HUES64 (cell line): ENCODE data around the gene MYO3B.

ENCODE experiments used
- H3K27ac ChIP-seq: 2 replicates; pipeline ENCODE4 v1.7.0; 2013; ENCODE audit warnings: low read depth, low read length, inconsistent platforms
- H3K27me3 ChIP-seq: 2 replicates; pipeline ENCODE4 v1.6.1; 2013; ENCODE audit warnings: mild to moderate bottlenecking, low read length; ENCODE audit not compliant: insufficient read depth
- H3K36me3 ChIP-seq: 2 replicates; pipeline ENCODE4 v1.6.1; 2013; ENCODE audit warnings: mild to moderate bottlenecking, low read length; ENCODE audit not compliant: insufficient read depth
- H3K4me1 ChIP-seq: 2 replicates; pipeline ENCODE4 v1.6.1; 2013; ENCODE audit warnings: mild to moderate bottlenecking, low read length, moderate library complexity; ENCODE audit not compliant: insufficient read depth
- H3K4me3 ChIP-seq: 2 replicates; pipeline ENCODE4 v1.5.1; 2013; ENCODE audit warnings: mild to moderate bottlenecking, low read length, moderate library complexity
- H3K9ac ChIP-seq: 2 replicates; pipeline ENCODE4 v1.6.1; 2013; ENCODE audit warnings: mild to moderate bottlenecking, low read depth, low read length
- H3K9me3 ChIP-seq: 2 replicates; pipeline ENCODE4 v1.6.1; 2013; ENCODE audit warnings: low read depth, low read length; ENCODE audit not compliant: insufficient read depth
- WGBS: fragments of 150-250, 120-280 bp; methylation state at CpG from one replicate; pipeline ENCODE4 v1.1.7; 2013; ENCODE audit warnings: missing lambda C conversion rate; 5-methylcytosine and 5-hydroxymethylcytosine counted together

Gene MYO3B

DNA sequence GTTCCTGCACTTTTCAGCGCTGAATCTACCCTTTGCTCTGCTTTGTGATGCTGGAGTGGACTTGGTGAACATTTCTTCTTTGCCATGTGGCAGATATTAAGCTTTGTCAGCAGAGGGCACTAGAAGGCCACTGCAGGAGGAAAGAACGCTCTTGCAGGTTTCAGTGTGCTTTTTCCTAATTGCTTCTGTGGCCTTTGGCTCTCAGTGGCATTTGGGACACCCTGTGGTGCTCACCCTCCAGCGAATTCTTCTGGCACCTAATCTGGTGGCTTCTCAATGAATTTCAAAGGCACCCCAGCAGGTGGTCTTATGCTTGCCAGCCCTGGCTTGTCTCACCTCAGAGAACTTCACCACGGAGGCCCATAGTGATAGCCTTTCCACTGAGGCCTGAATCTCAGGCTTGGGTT is 146.7 kb downstream of the MYO3B start:
- no peak overlapping the region for H3K4me3 ChIP-seq
- H3K4me1 ChIP-seq: 0 out of 2 replicates have a peak, but pooled peaks cover 3% of the 10 kb centered on the region
- no peak overlapping the region for H3K27ac ChIP-seq
- 5% methylated on average over 4 of the region's 4 CpGs for WGBS
- H3K9ac ChIP-seq: no peak overlapping the region
- peaks cover 20% of the 10 kb centered on the region for H3K9me3 ChIP-seq
- no peaks in the 10 kb centered on the region for H3K27me3 ChIP-seq
- H3K36me3 ChIP-seq: no peaks in the 10 kb centered on the region; the same call in 1 of the 2 replicates

DNA sequence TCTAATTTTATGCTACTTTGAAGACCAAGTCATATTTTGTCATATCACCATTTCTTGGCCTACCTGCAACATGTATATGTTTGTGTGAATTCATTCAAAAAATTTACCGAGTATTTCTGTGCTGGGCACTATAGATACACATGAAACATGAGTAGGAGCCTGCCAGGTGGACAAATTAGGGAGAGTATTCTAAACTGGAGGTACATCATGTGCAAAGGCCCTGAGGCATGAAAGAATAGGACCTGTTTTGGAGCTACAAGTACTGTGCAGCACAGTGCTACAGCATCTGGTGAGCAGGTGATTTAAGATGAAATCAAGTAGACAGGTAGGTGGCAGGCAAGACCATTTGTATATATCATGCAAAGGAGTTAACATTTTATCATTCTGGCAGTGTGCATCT is 152.9 kb downstream of the MYO3B start:
- no peak overlapping the region for H3K4me3 ChIP-seq
- 97% methylated on average over 1 of the region's 1 CpG for WGBS
- no peaks in the 10 kb centered on the region for H3K36me3 ChIP-seq
- H3K4me1 ChIP-seq: no peaks in the 10 kb centered on the region
- no peak overlapping the region for H3K27ac ChIP-seq
- peaks cover 7% of the 10 kb centered on the region for H3K9me3 ChIP-seq
- no peak overlapping the region for H3K9ac ChIP-seq
- H3K27me3 ChIP-seq: no peaks in the 10 kb centered on the region

DNA sequence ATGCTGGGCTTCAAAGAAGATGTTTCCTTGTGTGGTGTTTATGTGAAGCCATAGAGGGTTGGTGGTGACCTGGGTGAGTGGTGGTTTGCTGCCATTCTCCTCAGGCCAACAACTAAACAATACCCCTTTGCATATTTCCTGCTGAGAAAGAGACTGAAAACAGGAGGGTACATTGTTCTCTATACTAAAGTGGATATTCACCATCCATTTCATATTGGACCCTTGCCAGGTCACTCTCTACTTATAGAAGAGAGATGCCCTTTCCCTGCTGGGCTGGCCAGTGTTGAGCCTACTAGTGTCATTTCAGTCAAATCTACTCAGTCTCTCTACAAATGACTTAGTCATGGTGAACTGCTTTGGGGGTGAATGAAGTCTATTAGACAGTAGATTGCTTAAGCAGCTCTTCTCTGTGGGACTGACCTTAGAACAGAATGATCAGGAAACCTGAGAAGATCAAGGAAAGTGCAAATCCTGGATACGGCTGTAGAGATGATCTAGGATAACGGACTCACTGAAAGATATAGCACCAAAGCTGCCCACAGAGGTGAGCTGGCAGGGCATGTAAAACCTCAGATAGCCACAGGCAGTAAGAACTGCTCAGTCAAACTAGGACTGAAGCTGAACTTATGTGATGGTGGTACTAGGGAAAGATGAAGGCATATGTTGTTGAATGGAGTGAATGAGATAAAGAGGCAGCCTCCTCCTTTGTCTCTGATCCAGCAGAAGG is 154.9 kb downstream of the MYO3B start:
- Histone ChIP-seq H3K9ac (no peak overlapping the region), H3K4me3 (no peak overlapping the region), H3K4me1 (no peaks in the 10 kb centered on the region), H3K27me3 (no peaks in the 10 kb centered on the region), H3K36me3 (no peaks in the 10 kb centered on the region), H3K9me3 (peaks cover 7% of the 10 kb centered on the region), H3K27ac (no peak overlapping the region)
- WGBS: 87% methylated on average over 2 of the region's 2 CpGs

DNA sequence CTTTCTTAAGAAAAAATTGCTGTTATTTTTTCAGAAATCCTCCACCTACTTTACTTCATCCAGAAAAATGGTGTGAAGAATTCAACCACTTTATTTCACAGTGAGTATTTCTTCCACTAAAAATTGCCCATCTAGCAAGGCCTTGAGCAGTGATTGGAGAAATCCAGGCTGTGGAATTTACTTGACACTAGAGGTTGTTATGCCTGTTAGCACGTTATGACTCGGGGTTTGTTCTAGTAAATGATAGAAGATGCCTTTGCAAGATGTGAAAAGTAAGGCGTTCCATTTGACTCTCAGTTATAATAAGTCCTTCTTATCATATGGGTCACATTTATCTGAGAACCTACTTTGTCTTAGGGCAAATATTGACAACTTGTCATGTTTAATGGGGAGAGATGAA is 157.4 kb downstream of the MYO3B start:
- no peak overlapping the region for H3K4me3 ChIP-seq
- no peaks in the 10 kb centered on the region for H3K36me3 ChIP-seq
- peaks cover 7% of the 10 kb centered on the region for H3K9me3 ChIP-seq
- H3K9ac ChIP-seq: no peak overlapping the region
- no peaks in the 10 kb centered on the region for H3K27me3 ChIP-seq
- WGBS: 76% methylated on average over 3 of the region's 3 CpGs
- H3K27ac ChIP-seq: no peak overlapping the region
- H3K4me1 ChIP-seq: peaks cover 18% of the 10 kb centered on the region

DNA sequence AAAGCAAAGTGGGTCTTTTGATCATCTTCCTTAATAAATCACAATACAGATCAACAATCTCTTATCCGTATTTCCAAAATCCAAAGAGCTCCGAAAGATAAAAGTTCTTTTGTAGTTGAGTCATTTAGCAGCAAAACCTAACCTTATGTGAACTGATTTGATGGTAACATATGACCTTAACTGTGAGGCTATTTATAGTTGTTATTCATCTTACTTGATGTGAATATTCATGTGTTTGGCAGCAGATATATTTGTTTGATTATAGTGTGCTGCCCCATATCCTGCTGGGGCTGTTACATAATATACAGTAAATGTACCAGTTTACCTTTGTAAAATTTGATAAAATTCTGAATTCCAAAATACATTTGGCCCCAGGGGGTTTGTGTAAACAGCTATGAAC is 158.5 kb downstream of the MYO3B start:
- H3K4me1 ChIP-seq: peaks cover 28% of the 10 kb centered on the region
- H3K9me3 ChIP-seq: peaks cover 4% of the 10 kb centered on the region
- no peaks in the 10 kb centered on the region for H3K27me3 ChIP-seq
- no peaks in the 10 kb centered on the region for H3K36me3 ChIP-seq
- WGBS: 96% methylated on average over 2 of the region's 2 CpGs
- no peak overlapping the region for H3K4me3 ChIP-seq
- no peak overlapping the region for H3K9ac ChIP-seq
- H3K27ac ChIP-seq: no peak overlapping the region

DNA sequence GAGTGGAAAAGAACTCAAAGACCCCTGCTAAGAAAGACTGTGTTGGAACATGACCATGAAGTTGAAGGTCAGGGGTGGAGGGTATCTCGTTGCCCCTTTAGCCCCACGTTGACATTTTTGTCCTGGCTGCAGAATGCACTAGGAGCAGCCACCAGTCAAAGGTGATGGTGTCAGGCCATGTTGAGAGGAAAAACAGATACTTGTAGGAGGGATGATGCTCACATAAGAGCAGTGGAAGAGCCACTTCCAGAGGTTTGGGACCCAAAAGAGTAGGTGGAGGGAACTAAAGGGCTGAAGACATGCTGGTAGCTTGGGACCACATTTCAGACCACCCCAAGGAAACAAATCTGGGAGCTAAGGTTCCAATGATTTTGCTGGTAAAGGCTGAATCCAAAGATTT is 159.0 kb downstream of the MYO3B start:
- H3K27ac ChIP-seq: no peak overlapping the region
- no peak overlapping the region for H3K4me3 ChIP-seq
- H3K27me3 ChIP-seq: no peaks in the 10 kb centered on the region
- 88% methylated on average over 2 of the region's 2 CpGs for WGBS
- no peaks in the 10 kb centered on the region for H3K36me3 ChIP-seq
- H3K9ac ChIP-seq: no peak overlapping the region
- H3K9me3 ChIP-seq: no peaks in the 10 kb centered on the region; the same call in 1 of the 2 replicates
- H3K4me1 ChIP-seq: peaks cover 29% of the 10 kb centered on the region

DNA sequence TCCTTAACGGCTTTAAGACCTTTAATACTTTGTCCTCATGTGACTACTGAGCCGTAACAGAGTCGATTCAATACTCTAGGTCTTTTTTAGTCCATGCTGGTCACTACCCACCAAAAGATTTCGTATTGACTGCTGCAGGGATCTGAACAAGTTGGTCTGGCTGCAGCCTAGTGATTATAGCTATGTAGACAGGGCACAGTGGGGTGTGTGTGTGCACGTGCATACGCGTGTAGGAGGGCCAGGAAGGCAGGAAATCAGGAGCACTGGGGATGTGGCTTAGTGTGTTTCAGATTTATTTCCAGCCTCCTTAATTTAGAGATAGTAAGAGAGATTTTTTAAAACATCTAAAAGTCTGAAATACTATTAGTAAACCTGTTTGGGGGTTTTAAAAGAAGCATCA is 161.4 kb downstream of the MYO3B start:
- no peaks in the 10 kb centered on the region for H3K36me3 ChIP-seq
- WGBS: 70% methylated on average over 7 of the region's 7 CpGs
- no peak overlapping the region for H3K9ac ChIP-seq
- no peaks in the 10 kb centered on the region for H3K9me3 ChIP-seq
- no peak overlapping the region for H3K4me3 ChIP-seq
- H3K4me1 ChIP-seq: peaks cover 29% of the 10 kb centered on the region
- H3K27ac ChIP-seq: no peak overlapping the region
- no peaks in the 10 kb centered on the region for H3K27me3 ChIP-seq

DNA sequence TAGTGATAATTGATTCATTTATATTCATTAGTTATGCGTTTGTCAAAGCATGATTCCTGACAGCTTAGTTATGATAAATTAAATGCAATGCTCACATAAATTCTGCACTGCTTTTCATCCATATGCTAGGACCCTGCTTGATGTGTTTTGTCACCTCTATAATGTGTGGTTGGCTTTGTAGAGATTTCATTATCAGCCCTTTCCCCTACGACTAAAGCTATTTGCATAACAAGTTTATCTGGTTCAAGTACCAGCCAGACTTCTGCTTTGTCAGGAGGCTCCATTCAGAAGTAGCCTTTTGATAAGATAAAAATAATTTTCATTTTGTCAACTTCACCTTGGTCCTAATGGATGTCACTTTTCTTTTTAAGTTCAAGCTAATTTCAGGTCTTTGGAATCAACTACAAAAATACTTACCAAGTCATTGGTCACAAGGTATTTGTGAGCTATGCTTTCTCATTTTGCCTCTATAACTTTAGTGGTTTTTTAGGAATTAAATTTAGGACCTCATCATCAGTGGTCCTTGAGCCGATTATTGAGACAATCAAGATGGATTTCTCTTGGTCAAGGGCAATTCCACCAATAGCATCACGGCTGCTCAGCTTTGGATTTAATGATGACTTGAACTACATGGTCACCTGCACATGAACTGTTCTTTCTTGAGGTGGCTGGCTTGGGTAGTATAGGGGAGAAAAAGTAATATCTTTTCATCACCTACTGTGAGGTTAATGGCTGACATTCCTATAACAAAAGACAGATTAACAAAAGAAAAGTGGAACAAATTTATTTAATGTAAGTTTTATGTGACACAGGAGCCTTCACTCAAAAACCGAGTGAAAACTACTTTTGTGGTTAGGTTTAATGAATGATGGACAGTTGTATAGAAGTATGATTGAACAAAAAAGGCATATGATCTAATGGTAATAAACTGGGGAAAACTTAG is 162.1 kb downstream of the MYO3B start:
- Histone ChIP-seq H3K27me3 (no peaks in the 10 kb centered on the region), H3K9me3 (no peaks in the 10 kb centered on the region), H3K4me1 (peaks cover 29% of the 10 kb centered on the region), H3K4me3 (peak overlapping the region; percentile 11; the same call in 1 of the 2 replicates), H3K9ac (no peak overlapping the region), H3K27ac (no peak overlapping the region), H3K36me3 (no peaks in the 10 kb centered on the region)
- WGBS: 52% methylated on average over 5 of the region's 5 CpGs

DNA sequence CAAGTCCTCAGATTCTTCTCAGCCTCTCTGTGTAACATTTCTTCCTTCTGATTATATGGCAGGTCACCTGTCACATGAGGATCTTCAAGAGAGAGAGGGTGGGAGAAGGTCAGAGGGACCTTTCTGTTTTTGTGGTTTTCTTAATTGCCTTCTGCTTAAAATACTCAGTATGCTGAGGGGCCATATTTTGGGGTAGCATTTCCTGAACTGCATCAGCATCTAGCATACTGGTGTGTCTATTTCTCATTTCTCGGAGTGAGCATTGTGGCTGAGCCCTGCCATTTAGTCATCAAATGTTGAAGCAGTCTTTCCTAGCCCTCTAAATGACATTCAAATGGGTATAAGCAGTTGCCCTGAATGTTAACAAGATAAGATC is 162.7 kb downstream of the MYO3B start:
- 90% methylated on average over 1 of the region's 1 CpG for WGBS
- H3K4me3 ChIP-seq: no peak overlapping the region
- H3K9ac ChIP-seq: no peak overlapping the region

DNA sequence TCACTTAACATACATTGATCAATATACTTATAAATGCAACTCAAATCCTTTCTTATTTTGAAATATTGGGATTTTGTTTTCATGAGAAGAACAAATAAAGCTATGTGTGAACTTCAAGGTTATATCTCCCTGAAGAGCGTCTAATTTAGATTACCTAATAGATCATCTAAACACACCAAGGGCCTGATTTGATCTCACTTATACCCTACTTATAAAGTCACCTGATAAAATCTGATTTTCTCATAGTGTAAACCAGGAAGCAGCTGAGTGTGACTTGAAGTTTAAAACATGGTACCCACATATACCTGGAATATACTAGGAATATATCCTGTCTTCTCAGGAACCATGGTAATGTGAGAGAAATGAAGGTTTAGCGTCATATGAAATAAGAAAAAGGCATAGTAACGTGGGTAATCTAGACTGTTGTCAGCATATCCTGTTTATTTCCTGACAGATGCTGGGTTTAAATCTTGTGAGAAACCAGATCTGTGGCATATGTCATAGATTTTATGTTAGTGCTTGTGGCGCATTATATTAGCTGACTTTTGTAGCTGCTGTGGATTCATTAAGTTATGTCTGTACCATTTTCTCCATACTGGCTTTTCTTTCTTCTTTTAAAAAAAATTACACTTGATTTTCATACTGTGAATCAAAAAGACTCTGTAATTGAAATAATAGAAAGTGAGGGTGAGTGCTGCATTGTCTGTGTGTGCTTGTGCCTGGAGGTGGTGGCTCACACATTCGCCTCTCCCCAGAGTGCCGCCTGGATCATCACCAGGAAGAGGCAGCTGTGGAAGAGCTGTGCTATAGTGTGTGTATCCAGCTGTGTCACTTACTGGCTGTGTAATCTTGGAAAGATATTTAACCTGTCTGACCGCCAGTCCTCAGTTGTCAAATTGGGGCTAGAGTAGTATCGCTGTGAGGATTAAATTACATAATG is 164.0 kb downstream of the MYO3B start:
- WGBS: 81% methylated on average over 7 of the region's 8 CpGs

More for the DNA sequence above, 162.7 kb downstream of the MYO3B start:
- H3K9me3 ChIP-seq: no peaks in the 10 kb centered on the region
- H3K4me1 ChIP-seq: peaks cover 29% of the 10 kb centered on the region
- H3K36me3 ChIP-seq: no peaks in the 10 kb centered on the region
- H3K27me3 ChIP-seq: no peaks in the 10 kb centered on the region
- H3K27ac ChIP-seq: no peak overlapping the region

More for the DNA sequence above, 164.0 kb downstream of the MYO3B start:
- no peaks in the 10 kb centered on the region for H3K9me3 ChIP-seq
- no peaks in the 10 kb centered on the region for H3K36me3 ChIP-seq
- no peak overlapping the region for H3K4me3 ChIP-seq
- no peak overlapping the region for H3K9ac ChIP-seq
- peaks cover 29% of the 10 kb centered on the region for H3K4me1 ChIP-seq
- no peaks in the 10 kb centered on the region for H3K27me3 ChIP-seq
- no peak overlapping the region for H3K27ac ChIP-seq
